Neural progenitor cell (in vitro differentiated cells): Measurements from ENCODE around the gene SPIRE2. TPM values are rescaled to one million over a fixed set of nuclear protein-coding genes. Genes with fewer than 3 reads are reported as not detected.

Experiments
- DNase-seq: peaks from one replicate; pipeline ENCODE4 v3.0.0-alpha.2; 2016; ENCODE audit warnings: low spot score
- H2AFZ ChIP-seq: fragments of 200-600 bp; sonication (generic); replicated peaks from 2 replicates; pipeline ENCODE4 v1.6.1; 2016; ENCODE audit warnings: antibody characterized with exemption
- H3F3A ChIP-seq: fragments of 200-600 bp; sonication (generic); 2 replicates; pipeline ENCODE4 v1.6.1; 2016; ENCODE audit warnings: antibody characterized with exemption, low read depth
- H3K27ac ChIP-seq: fragments of 200-600 bp; sonication (generic); 2 replicates; pipeline ENCODE4 v1.5.1; 2016; ENCODE audit warnings: mild to moderate bottlenecking
- H3K27me3 ChIP-seq: fragments of 200-600 bp; sonication (generic); 2 replicates; pipeline ENCODE4 v1.6.1; 2016; ENCODE audit warnings: mild to moderate bottlenecking, moderate library complexity
- H3K36me3 ChIP-seq: fragments of 200-600 bp; sonication (generic); 2 replicates; pipeline ENCODE4 v1.5.1; 2016
- H3K4me1 ChIP-seq: fragments of 200-600 bp; sonication (generic); 2 replicates; pipeline ENCODE4 v1.6.1; 2016; ENCODE audit warnings: mixed run types
- H3K4me2 ChIP-seq: fragments of 200-600 bp; sonication (generic); 2 replicates; pipeline ENCODE4 v1.6.1; 2016
- H3K4me3 ChIP-seq: fragments of 200-600 bp; sonication (generic); 2 replicates; pipeline ENCODE4 v1.5.1; 2016
- H3K79me2 ChIP-seq: fragments of 200-600 bp; sonication (generic); 2 replicates; pipeline ENCODE4 v1.6.1; 2016; ENCODE audit warnings: low read depth
- H3K9ac ChIP-seq: fragments of 200-600 bp; sonication (generic); 2 replicates; pipeline ENCODE4 v1.6.1; 2016
- H3K9me3 ChIP-seq: fragments of 200-600 bp; sonication (generic); 2 replicates; pipeline ENCODE4 v1.5.1; 2016; ENCODE audit warnings: low read depth
- H4K20me1 ChIP-seq: fragments of 200-600 bp; sonication (generic); 2 replicates; pipeline ENCODE4 v1.6.1; 2016; ENCODE audit warnings: low read depth
- H3K27ac Mint-ChIP-seq: 3 replicates; pipeline ENCODE4 v1.8.0; 2021; ENCODE audit warnings: mixed read lengths
- H3K27me3 Mint-ChIP-seq: 2 replicates; pipeline ENCODE4 v1.8.0; 2022; ENCODE audit warnings: low read depth, mild to moderate bottlenecking, inconsistent platforms, moderate library complexity, mixed read lengths; ENCODE audit not compliant: insufficient read depth
- H3K36me3 Mint-ChIP-seq: 3 replicates; pipeline ENCODE4 v1.8.0; 2021; ENCODE audit warnings: mixed read lengths
- H3K4me1 Mint-ChIP-seq: 3 replicates; pipeline ENCODE4 v1.8.0; 2021; ENCODE audit warnings: mixed read lengths
- H3K4me3 Mint-ChIP-seq: 3 replicates; pipeline ENCODE4 v1.8.0; 2021; ENCODE audit warnings: mild to moderate bottlenecking, moderate library complexity, mixed read lengths
- H3K9me3 Mint-ChIP-seq: 3 replicates; pipeline ENCODE4 v1.8.0; 2020; ENCODE audit warnings: mixed read lengths
- EZH2 ChIP-seq: fragments of 200-600 bp; sonication (generic); IDR thresholded peaks from 2 replicates; pipeline ENCODE4 v1.6.1; 2017; ENCODE audit warnings: antibody characterized with exemption, mild to moderate bottlenecking, moderate library complexity
- EZH2phosphoT487 ChIP-seq: fragments of 200-600 bp; sonication (generic); IDR thresholded peaks from 2 replicates; pipeline ENCODE4 v1.6.1; 2017; ENCODE audit warnings: antibody characterized with exemption
- total RNA-seq: library from RNA; depleted of rRNA; stranded (reverse); fragments of >200 nt; gene quantifications from 2 replicates; pipeline ENCODE4 v1.2.3, GENCODE V29; 2015; ENCODE audit warnings: low replicate concordance
- TF ChIP-seq, protein P1 (sequence below): fragments of 200-600 bp; sonication (generic); IDR thresholded peaks from 2 replicates; pipeline ENCODE4 v1.5.1; 2017; ENCODE audit warnings: antibody characterized with exemption, mild to moderate bottlenecking

SPIRE2 gene
- total RNA-seq, 1 donor from 2014 or later: 6.5 TPM

DNA sequence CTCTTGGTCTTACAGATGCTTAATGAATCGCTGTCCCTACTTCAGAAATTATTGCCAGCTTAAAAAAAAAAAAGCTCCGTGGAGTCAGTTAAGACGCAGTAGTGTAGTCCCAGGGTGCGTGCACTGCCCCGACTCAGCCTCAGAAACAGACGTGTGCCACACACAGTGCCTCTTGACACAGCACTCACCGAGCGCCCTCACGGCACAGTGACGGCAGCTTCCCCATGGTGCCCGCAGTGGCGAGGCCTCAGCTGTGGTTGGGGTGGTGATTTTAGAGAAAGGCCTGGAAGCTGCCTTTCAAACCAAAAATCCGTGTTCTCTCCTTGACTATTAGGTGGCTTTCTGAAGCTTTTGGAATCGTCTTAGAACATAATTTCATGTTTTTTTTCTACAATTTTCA, 59.0 kb downstream of the SPIRE2 start:
- Mint-ChIP-seq H3K4me3 (no peak overlapping the region), H3K27ac (no peak overlapping the region), H3K27me3 (no peaks in the 10 kb centered on the region), H3K36me3 (peaks cover 42% of the 10 kb centered on the region), H3K4me1 (no peaks in the 10 kb centered on the region), H3K9me3 (no peaks in the 10 kb centered on the region)
- no peaks in the 10 kb centered on the region for H4K20me1 ChIP-seq
- H3K4me3 ChIP-seq: no peak overlapping the region
- peaks cover 6% of the 10 kb centered on the region for H3K79me2 ChIP-seq
- H2AFZ ChIP-seq: no peak overlapping the region
- H3K27me3 ChIP-seq: no peaks in the 10 kb centered on the region
- H3K4me1 ChIP-seq: no peaks in the 10 kb centered on the region
- DNase-seq: no peak
- H3K9me3 ChIP-seq: no peaks in the 10 kb centered on the region
- no peak overlapping the region for H3K9ac ChIP-seq
- no peak overlapping the region for H3K4me2 ChIP-seq
- no peak overlapping the region for H3K27ac ChIP-seq
- H3K36me3 ChIP-seq: no peaks in the 10 kb centered on the region
- TF ChIP-seq EZH2phosphoT487 (no peak), EZH2 (no peak)
- TF ChIP-seq, protein P1, sequence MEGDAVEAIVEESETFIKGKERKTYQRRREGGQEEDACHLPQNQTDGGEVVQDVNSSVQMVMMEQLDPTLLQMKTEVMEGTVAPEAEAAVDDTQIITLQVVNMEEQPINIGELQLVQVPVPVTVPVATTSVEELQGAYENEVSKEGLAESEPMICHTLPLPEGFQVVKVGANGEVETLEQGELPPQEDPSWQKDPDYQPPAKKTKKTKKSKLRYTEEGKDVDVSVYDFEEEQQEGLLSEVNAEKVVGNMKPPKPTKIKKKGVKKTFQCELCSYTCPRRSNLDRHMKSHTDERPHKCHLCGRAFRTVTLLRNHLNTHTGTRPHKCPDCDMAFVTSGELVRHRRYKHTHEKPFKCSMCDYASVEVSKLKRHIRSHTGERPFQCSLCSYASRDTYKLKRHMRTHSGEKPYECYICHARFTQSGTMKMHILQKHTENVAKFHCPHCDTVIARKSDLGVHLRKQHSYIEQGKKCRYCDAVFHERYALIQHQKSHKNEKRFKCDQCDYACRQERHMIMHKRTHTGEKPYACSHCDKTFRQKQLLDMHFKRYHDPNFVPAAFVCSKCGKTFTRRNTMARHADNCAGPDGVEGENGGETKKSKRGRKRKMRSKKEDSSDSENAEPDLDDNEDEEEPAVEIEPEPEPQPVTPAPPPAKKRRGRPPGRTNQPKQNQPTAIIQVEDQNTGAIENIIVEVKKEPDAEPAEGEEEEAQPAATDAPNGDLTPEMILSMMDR: no peak
- H3F3A ChIP-seq: no peaks in the 10 kb centered on the region

DNA sequence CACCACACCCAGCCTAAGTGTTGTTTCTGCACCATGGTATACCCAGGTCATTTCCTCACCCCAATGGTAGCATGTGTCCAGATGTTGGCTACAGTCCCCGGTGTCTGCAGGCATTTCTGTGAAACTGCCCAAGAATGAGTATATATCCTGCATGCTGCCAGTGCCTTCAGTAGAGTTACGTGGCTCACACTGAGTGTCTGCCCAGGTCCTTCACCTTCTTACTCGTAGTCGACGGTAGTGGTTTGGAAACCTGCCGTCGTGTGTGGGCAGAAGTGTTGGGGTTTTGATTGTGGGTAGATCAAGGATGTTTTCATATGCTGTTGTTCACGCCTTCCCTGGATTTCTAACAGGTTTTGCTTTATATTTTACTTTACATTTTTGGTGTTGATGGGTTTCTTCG, 61.9 kb downstream of the SPIRE2 start:
- Histone ChIP-seq H2AFZ (no peak overlapping the region), H3K36me3 (no peaks in the 10 kb centered on the region), H3K4me3 (no peak overlapping the region), H3K4me1 (no peaks in the 10 kb centered on the region), H3K9me3 (no peaks in the 10 kb centered on the region), H3K4me2 (no peak overlapping the region), H3F3A (no peaks in the 10 kb centered on the region), H3K79me2 (no peaks in the 10 kb centered on the region), H3K27ac (no peak overlapping the region), H3K9ac (no peak overlapping the region), H4K20me1 (no peaks in the 10 kb centered on the region), H3K27me3 (no peaks in the 10 kb centered on the region)
- peaks cover 24% of the 10 kb centered on the region for H3K36me3 Mint-ChIP-seq
- no peaks in the 10 kb centered on the region for H3K9me3 Mint-ChIP-seq
- no peak overlapping the region for H3K27ac Mint-ChIP-seq
- DNase-seq: no peak
- no peaks in the 10 kb centered on the region for H3K27me3 Mint-ChIP-seq
- H3K4me1 Mint-ChIP-seq: no peaks in the 10 kb centered on the region
- no peak for TF ChIP-seq EZH2
- TF ChIP-seq, protein P1: no peak
- TF ChIP-seq EZH2phosphoT487: no peak
- no peak overlapping the region for H3K4me3 Mint-ChIP-seq

DNA sequence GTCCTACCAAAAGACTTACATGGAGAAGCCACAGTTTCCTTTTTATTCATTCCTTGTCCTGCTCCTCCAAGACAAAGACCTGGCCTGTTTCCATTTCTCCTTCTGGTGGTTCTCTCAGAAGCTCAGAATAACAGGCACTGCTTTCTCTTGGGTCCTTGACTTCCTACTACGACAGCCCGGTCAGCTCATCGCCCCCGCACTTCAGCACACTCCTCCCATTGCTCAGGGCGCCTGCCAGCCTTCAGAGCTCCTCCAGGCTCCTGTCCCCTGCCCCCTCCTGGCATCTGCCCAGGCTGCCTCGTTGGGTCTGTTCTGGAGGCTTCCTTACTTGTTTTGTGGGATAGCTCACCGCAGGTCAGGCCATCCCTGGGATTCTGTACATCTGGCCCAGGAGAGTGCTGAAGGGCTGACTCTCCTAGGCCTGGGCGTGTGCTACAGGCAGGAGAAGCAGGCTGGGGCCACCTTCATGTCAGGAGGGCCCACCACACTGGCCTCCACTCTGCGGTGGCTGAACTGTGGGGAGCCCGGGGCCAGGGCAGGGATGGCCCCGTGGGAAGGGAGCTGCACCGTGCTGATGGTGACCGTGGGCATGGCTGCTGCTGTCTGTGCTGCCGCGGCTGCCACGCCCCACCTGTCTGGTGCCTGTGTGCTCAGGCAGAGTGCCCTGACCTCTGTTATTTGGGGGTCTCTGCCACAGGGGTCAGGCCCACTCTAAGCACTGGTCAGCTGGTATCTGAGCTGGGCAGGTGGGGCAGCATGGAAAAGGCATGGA, 62.8 kb downstream of the SPIRE2 start:
- Histone ChIP-seq H3F3A (no peaks in the 10 kb centered on the region), H3K4me2 (no peak overlapping the region), H3K27me3 (no peaks in the 10 kb centered on the region), H3K9ac (no peak overlapping the region), H3K79me2 (no peaks in the 10 kb centered on the region), H4K20me1 (no peaks in the 10 kb centered on the region), H3K27ac (no peak overlapping the region), H3K36me3 (no peaks in the 10 kb centered on the region), H3K9me3 (no peaks in the 10 kb centered on the region), H3K4me3 (no peak overlapping the region), H2AFZ (no peak overlapping the region), H3K4me1 (no peaks in the 10 kb centered on the region)
- peaks cover 24% of the 10 kb centered on the region for H3K36me3 Mint-ChIP-seq
- H3K4me3 Mint-ChIP-seq: no peak overlapping the region
- TF ChIP-seq, protein P1: no peak
- no peak for TF ChIP-seq EZH2phosphoT487
- no peak for TF ChIP-seq EZH2
- H3K27ac Mint-ChIP-seq: no peak overlapping the region
- no peaks in the 10 kb centered on the region for H3K27me3 Mint-ChIP-seq
- no peaks in the 10 kb centered on the region for H3K9me3 Mint-ChIP-seq
- no peak for DNase-seq
- H3K4me1 Mint-ChIP-seq: no peaks in the 10 kb centered on the region
